Suprapubic skin (tissue), 3 donors: ENCODE measurements around the gene AP1M1.

ENCODE experiments used
- CTCF ChIP-seq, 2 donors: fragments of 200-600 bp in 1 of 2; fragments of 450-650 bp in 1 of 2; sonication (generic) in 1 of 2; IDR thresholded peaks; one replicate each; pipeline ENCODE4 v1.5.1; 2016 to 2019; ENCODE audit warnings: antibody characterized with exemption in 2 of 2, mild to moderate bottlenecking in 1 of 2, moderate library complexity in 1 of 2
- POLR2AphosphoS5 ChIP-seq, 3 donors: sonication (generic); formaldehyde crosslinking; IDR thresholded peaks; one replicate each; pipeline ENCODE4 v1.6.1; 2017; ENCODE audit warnings: antibody characterized with exemption in 3 of 3

DNA sequence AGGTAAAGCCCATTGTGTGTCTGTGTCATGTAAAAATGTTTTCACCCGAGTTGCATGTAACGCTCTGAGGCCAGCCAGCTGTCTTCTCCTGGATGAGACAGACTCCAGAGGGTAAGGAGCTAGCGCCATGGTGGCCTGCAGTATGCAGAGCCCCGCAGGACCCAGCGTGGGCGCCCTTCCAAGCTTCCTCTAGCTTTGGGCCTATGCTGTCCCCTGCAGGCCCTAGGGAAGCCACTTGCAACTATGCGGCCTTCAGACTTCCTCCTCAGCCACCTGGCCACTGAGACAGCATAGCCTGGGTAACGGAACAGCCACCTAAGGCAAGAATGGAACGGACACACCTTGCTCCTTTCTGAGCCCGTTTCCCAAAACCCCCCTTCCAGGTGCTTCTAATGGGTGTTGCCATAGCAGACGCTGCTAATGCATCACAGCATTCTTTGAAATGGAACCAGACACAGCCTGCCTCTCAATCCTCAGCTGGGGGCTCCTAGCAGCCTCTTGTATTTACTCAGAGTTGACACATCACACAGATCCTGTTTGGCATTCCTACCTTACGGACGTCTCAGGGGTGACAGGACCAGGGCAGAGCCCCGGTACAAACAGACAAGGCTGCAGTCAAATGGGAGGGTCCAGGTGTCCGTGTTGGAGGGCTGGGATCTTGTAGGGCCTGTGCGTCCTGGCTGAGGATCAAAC is 6.3 kb upstream of the AP1M1 start:
- TF ChIP-seq POLR2AphosphoS5 (IDR thresholded peaks at IDR 0.05), result no peak
- TF ChIP-seq CTCF (IDR thresholded peaks at IDR 0.05), result no peak
